Astrocyte (in vitro differentiated cells and primary cell): ENCODE measurements around the gene FAM241B. TPM values are rescaled to one million over a fixed set of nuclear protein-coding genes. Genes with fewer than 3 reads are reported as not detected.

Experiments used
- DNase-seq: peaks from one replicate; pipeline ENCODE4 v3.0.0-alpha.2; 2010; ENCODE audit warnings: low read depth
- FAIRE-seq: peaks from 2 replicates; lab custom pipeline; 2011; peaks lifted over from hg19 to GRCh38; lab: Jason Lieb, UNC
- H2AFZ ChIP-seq: 2 replicates; pipeline ENCODE4 v1.6.0; 2012; ENCODE audit warnings: low read depth, low read length, inconsistent platforms
- H3K27ac ChIP-seq: 2 replicates; pipeline ENCODE4 v1.5.1; 2011; ENCODE audit warnings: low read depth, low read length, inconsistent platforms
- H3K27me3 ChIP-seq: 2 replicates; pipeline ENCODE4 v1.6.0; 2011; ENCODE audit warnings: low read length, inconsistent platforms; ENCODE audit not compliant: insufficient read depth
- H3K36me3 ChIP-seq: 2 replicates; pipeline ENCODE4 v1.5.1; 2011; ENCODE audit warnings: low read length, inconsistent platforms; ENCODE audit not compliant: insufficient read depth
- H3K4me1 ChIP-seq: 2 replicates; pipeline ENCODE4 v1.5.1; 2011; ENCODE audit warnings: low read length, inconsistent platforms; ENCODE audit not compliant: insufficient read depth
- H3K4me2 ChIP-seq: 2 replicates; pipeline ENCODE4 v1.6.0; 2012; ENCODE audit warnings: low read length, inconsistent platforms
- H3K4me3 ChIP-seq: 2 replicates; pipeline ENCODE4 v1.5.1; 2011; ENCODE audit warnings: low read depth, mild to moderate bottlenecking, low read length, inconsistent platforms; ENCODE audit not compliant: insufficient read depth
- H3K79me2 ChIP-seq: 2 replicates; pipeline ENCODE4 v1.6.0; 2012; ENCODE audit warnings: mild to moderate bottlenecking, low read length, inconsistent platforms; ENCODE audit not compliant: insufficient read depth
- H3K9ac ChIP-seq: 2 replicates; pipeline ENCODE4 v1.6.0; 2012; ENCODE audit warnings: mild to moderate bottlenecking, low read length, inconsistent platforms
- H3K9me3 ChIP-seq: 2 replicates; pipeline ENCODE4 v1.5.1; 2012; ENCODE audit warnings: low read depth, mild to moderate bottlenecking, low read length, inconsistent platforms; ENCODE audit not compliant: insufficient read depth
- H4K20me1 ChIP-seq: 2 replicates; pipeline ENCODE4 v1.6.0; 2012; ENCODE audit warnings: low read length, inconsistent platforms; ENCODE audit not compliant: insufficient read depth
- H3K27ac Mint-ChIP-seq: one replicate; pipeline ENCODE4 v1.8.0; 2021; ENCODE audit warnings: mild to moderate bottlenecking, mixed read lengths; ENCODE audit not compliant: unreplicated experiment
- H3K27me3 Mint-ChIP-seq: one replicate; pipeline ENCODE4 v1.8.0; 2021; ENCODE audit warnings: low read depth, mixed read lengths; ENCODE audit not compliant: unreplicated experiment
- H3K36me3 Mint-ChIP-seq: one replicate; pipeline ENCODE4 v1.8.0; 2021; ENCODE audit warnings: low read depth, mixed read lengths; ENCODE audit not compliant: unreplicated experiment
- H3K4me1 Mint-ChIP-seq: one replicate; pipeline ENCODE4 v1.8.0; 2021; ENCODE audit warnings: low read depth, mixed read lengths; ENCODE audit not compliant: unreplicated experiment
- H3K4me3 Mint-ChIP-seq: one replicate; pipeline ENCODE4 v1.8.0; 2021; ENCODE audit warnings: mild to moderate bottlenecking, moderate library complexity, mixed read lengths; ENCODE audit not compliant: unreplicated experiment
- H3K9me3 Mint-ChIP-seq: one replicate; pipeline ENCODE4 v1.8.0; 2021; ENCODE audit warnings: mild to moderate bottlenecking, mixed read lengths; ENCODE audit not compliant: unreplicated experiment
- CTCF ChIP-seq: IDR thresholded peaks from 2 replicates; pipeline ENCODE4 v1.5.1; 2011; ENCODE audit warnings: low read depth, mild to moderate bottlenecking, inconsistent platforms, low read length, moderate library complexity; ENCODE audit not compliant: insufficient read depth
- EZH2 ChIP-seq: IDR thresholded peaks from 2 replicates; pipeline ENCODE4 v1.6.1; 2012; ENCODE audit warnings: mild to moderate bottlenecking, low read length, inconsistent platforms; ENCODE audit not compliant: insufficient read depth
- total RNA-seq: library from RNA; stranded (reverse); gene quantifications from 2 replicates; pipeline ENCODE4 v1.2.1, GENCODE V29; 2021

Gene FAM241B
- total RNA-seq, 1 donor from 2014 or later = 4.4 TPM

GRCh38 chr10:69661414-69662172 lies 31.5 kb downstream of the FAM241B start:
- H3K36me3 Mint-ChIP-seq = no peaks in the 10 kb centered on the region
- Histone ChIP-seq H3K9me3 (no peaks in the 10 kb centered on the region), H3K36me3 (no peaks in the 10 kb centered on the region), H3K9ac (no peak overlapping the region), H4K20me1 (no peaks in the 10 kb centered on the region), H3K27ac (no peak overlapping the region), H3K79me2 (no peaks in the 10 kb centered on the region), H3K4me1 (no peaks in the 10 kb centered on the region), H3K4me3 (no peak overlapping the region), H3K27me3 (peaks cover 20% of the 10 kb centered on the region), H3K4me2 (no peak overlapping the region), H2AFZ (no peak overlapping the region)
- H3K27me3 Mint-ChIP-seq = peaks cover 58% of the 10 kb centered on the region
- TF ChIP-seq EZH2 (no peak), CTCF (no peak)
- H3K27ac Mint-ChIP-seq = peak overlapping the region; percentile 75
- no peak overlapping the region for H3K4me3 Mint-ChIP-seq
- H3K9me3 Mint-ChIP-seq = peaks cover 1% of the 10 kb centered on the region
- peaks cover 4% of the 10 kb centered on the region for H3K4me1 Mint-ChIP-seq
- DNase-seq = no peak
- FAIRE-seq = no peak

- no peaks in the 10 kb centered on the region for H3K9me3 ChIP-seq
- Mint-ChIP-seq H3K4me3 (no peak overlapping the region), H3K36me3 (no peaks in the 10 kb centered on the region), H3K27me3 (peaks cover 65% of the 10 kb centered on the region), H3K9me3 (peaks cover 1% of the 10 kb centered on the region), H3K27ac (no peak overlapping the region), H3K4me1 (peaks cover 3% of the 10 kb centered on the region)
- no peak overlapping the region for H3K4me2 ChIP-seq
- H3K4me1 ChIP-seq = no peaks in the 10 kb centered on the region
- H3K79me2 ChIP-seq = no peaks in the 10 kb centered on the region
- no peaks in the 10 kb centered on the region for H4K20me1 ChIP-seq
- H2AFZ ChIP-seq = no peak overlapping the region
- DNase-seq (no peak), FAIRE-seq (no peak)
- no peaks in the 10 kb centered on the region for H3K36me3 ChIP-seq
- peaks cover 18% of the 10 kb centered on the region for H3K27me3 ChIP-seq
- no peak overlapping the region for H3K9ac ChIP-seq
- no peak overlapping the region for H3K4me3 ChIP-seq
- no peak overlapping the region for H3K27ac ChIP-seq
- TF ChIP-seq CTCF = no peak
- TF ChIP-seq EZH2 = no peak
These were observed 32.3 kb downstream of the FAM241B start for GRCh38 chr10:69662173-69662877.

- no peak for DNase-seq
- no peak overlapping the region for H3K4me2 ChIP-seq
- H3K9me3 Mint-ChIP-seq = peaks cover 1% of the 10 kb centered on the region
- no peaks in the 10 kb centered on the region for H3K4me1 Mint-ChIP-seq
- H3K79me2 ChIP-seq = no peaks in the 10 kb centered on the region
- no peak overlapping the region for H3K4me3 Mint-ChIP-seq
- H4K20me1 ChIP-seq = no peaks in the 10 kb centered on the region
- FAIRE-seq = no peak
- no peaks in the 10 kb centered on the region for H3K36me3 Mint-ChIP-seq
- H3K27me3 ChIP-seq = peaks cover 15% of the 10 kb centered on the region
- H3K27ac ChIP-seq = no peak overlapping the region
- TF ChIP-seq CTCF = no peak
- no peak for TF ChIP-seq EZH2
- H3K9me3 ChIP-seq = no peaks in the 10 kb centered on the region
- H3K4me1 ChIP-seq = no peaks in the 10 kb centered on the region
- H3K27ac Mint-ChIP-seq = no peak overlapping the region
- no peaks in the 10 kb centered on the region for H3K36me3 ChIP-seq
- H3K9ac ChIP-seq = no peak overlapping the region
- no peak overlapping the region for H3K4me3 ChIP-seq
- peaks cover 61% of the 10 kb centered on the region for H3K27me3 Mint-ChIP-seq
- no peak overlapping the region for H2AFZ ChIP-seq
These were observed 32.9 kb downstream of the FAM241B start for GRCh38 chr10:69662901-69663300.
